ENCODE measurements around the gene MRPL55.

MRPL55 gene

GRCh38 chr1:228118040-228118439 lies 8.9 kb upstream of the MRPL55 start:
- TF ChIP-seq EGR1 (IDR thresholded peaks at IDR 0.05) (no peak), USF1 (IDR thresholded peaks at IDR 0.05) (0 out of 2 replicates have a peak, but pooled peaks have one; percentile 26), TCF12 (IDR thresholded peaks at IDR 0.05; ENCODE audit: low read depth) (no peak)

- TF ChIP-seq REST (IDR thresholded peaks at IDR 0.05; ENCODE audit: low read depth) (no peak), YY1 (IDR thresholded peaks at IDR 0.05; ENCODE audit: low read depth) (no peak), RAD21 (IDR thresholded peaks at IDR 0.05; ENCODE audit: low read depth) (no peak), CEBPB (IDR thresholded peaks at IDR 0.05) (no peak), EGR1 (IDR thresholded peaks at IDR 0.05) (no peak), FOXM1 (IDR thresholded peaks at IDR 0.05; ENCODE audit: borderline replicate concordance, low read depth) (no peak), CREB1 (IDR thresholded peaks at IDR 0.05; ENCODE audit: low read depth) (no peak), ZBTB7A (IDR thresholded peaks at IDR 0.05; ENCODE audit: low read depth) (no peak), TCF12 (IDR thresholded peaks at IDR 0.05; ENCODE audit: low read depth) (no peak), TEAD4 (IDR thresholded peaks at IDR 0.05) (no peak), NFIC (IDR thresholded peaks at IDR 0.05) (no peak), TAF1 (IDR thresholded peaks at IDR 0.05; ENCODE audit: low read depth) (no peak), EP300 (IDR thresholded peaks at IDR 0.05; ENCODE audit: borderline replicate concordance) (no peak)
- TF ChIP-seq, protein P1, sequence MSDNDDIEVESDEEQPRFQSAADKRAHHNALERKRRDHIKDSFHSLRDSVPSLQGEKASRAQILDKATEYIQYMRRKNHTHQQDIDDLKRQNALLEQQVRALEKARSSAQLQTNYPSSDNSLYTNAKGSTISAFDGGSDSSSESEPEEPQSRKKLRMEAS (IDR thresholded peaks at IDR 0.05): no peak
These were observed 8.2 kb upstream of the MRPL55 start for GRCh38 chr1:228117335-228117734.

DNA sequence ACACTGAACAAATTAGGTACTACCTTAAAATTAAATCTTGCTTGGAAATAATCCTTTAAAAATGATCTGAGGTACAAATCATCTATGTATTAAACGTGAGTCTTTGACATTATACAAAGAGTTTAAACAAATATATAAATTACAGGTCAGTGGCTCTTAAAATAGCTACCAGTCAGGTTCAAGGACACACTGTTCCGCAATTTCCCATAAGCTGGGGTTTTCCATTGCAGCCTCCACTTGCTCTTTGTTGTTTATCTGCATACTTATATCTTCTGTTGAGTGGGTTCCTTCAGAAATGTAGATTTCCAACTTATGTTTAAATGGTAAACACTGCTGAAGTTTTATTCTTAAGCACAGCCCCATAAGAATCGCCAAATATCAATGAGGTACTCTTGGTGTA lies 5.7 kb upstream of the MRPL55 start:
- TF ChIP-seq TAF1 (IDR thresholded peaks at IDR 0.05; ENCODE audit: low read depth) (no peak), NFIC (IDR thresholded peaks at IDR 0.05) (no peak), ZBTB7A (IDR thresholded peaks at IDR 0.05; ENCODE audit: low read depth) (no peak), FOXM1 (IDR thresholded peaks at IDR 0.05; ENCODE audit: borderline replicate concordance, low read depth) (no peak), EGR1 (IDR thresholded peaks at IDR 0.05) (no peak), CEBPB (IDR thresholded peaks at IDR 0.05) (no peak), TCF12 (IDR thresholded peaks at IDR 0.05; ENCODE audit: low read depth) (no peak), EP300 (IDR thresholded peaks at IDR 0.05; ENCODE audit: borderline replicate concordance) (no peak), CREB1 (IDR thresholded peaks at IDR 0.05; ENCODE audit: low read depth) (no peak), RAD21 (IDR thresholded peaks at IDR 0.05; ENCODE audit: low read depth) (no peak)
- TF ChIP-seq, protein P1 (IDR thresholded peaks at IDR 0.05): no peak

DNA sequence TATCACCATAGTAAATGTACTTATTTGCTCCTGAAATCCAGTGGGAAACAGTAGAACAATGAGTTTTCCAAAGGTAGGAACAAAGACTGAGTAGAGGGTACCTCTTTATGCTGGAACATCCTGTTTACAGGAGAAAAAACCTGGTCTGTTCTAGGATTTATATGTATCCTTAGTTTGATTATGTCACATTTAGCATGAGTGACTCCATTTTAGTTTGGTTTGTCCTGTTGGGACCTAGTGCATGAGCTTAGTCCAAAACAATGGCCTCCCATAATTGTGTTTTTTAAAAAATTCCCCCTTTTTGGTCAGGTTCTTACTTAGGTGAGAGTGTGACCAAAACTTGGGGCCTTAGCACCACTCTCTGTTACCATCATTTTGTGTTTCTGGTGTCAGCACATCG lies 3.5 kb upstream of the MRPL55 start:
- TF ChIP-seq YY1 (IDR thresholded peaks at IDR 0.05; ENCODE audit: low read depth) (no peak), ZBTB7A (IDR thresholded peaks at IDR 0.05; ENCODE audit: low read depth) (no peak)

DNA sequence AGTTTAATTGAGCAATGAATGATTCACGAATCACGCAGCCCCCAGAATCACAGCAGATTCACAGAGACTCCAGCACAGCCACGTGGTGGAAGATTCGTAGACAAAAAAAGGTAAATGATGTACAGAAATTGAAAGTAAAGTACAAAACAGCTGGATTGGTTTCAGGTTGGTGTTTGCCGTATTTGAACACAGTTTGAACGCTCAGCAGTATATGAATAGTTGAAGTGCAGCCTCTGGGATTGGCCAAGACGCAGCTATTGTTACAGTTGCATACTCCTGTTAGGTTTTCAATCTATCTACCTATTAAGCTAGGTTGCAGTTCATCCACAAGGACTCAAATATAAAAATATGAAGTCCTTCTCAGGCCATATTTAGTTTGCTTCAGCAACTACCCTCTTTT lies 3.1 kb upstream of the MRPL55 start:
- TF ChIP-seq ZBTB7A (IDR thresholded peaks at IDR 0.05; ENCODE audit: low read depth) (no peak), EGR1 (IDR thresholded peaks at IDR 0.05) (no peak), CREB1 (IDR thresholded peaks at IDR 0.05; ENCODE audit: low read depth) (no peak), REST (IDR thresholded peaks at IDR 0.05; ENCODE audit: low read depth) (no peak), FOXM1 (IDR thresholded peaks at IDR 0.05; ENCODE audit: borderline replicate concordance, low read depth) (no peak), TAF1 (IDR thresholded peaks at IDR 0.05; ENCODE audit: low read depth) (no peak)
- TF ChIP-seq, protein P1 (IDR thresholded peaks at IDR 0.05): no peak

DNA sequence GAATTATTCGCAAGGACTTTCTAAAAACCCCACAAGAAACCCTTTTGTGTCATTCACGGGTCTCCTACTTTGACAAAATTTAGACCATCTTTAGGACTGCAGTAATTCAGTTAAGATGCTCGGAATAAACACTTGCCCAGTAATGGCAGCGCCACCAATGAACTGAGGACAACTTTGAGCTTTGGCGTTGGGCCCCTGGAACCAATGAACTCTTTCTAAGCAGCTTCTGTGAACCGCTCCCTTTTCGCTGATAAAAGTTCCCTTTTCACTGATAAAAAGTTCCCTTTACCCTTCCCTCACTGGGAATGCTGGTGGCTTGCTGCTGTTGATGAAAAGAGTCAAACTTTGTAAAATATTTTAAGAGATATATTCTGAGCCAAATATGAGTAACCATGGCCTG lies 1.5 kb upstream of the MRPL55 start:
- no peak for TF ChIP-seq EP300 (IDR thresholded peaks at IDR 0.05; ENCODE audit: borderline replicate concordance)
- TF ChIP-seq EGR1 (IDR thresholded peaks at IDR 0.05): no peak
- TF ChIP-seq ZBTB7A (IDR thresholded peaks at IDR 0.05; ENCODE audit: low read depth): no peak
- TF ChIP-seq, protein P1 (IDR thresholded peaks at IDR 0.05): no peak
- TF ChIP-seq YY1 (IDR thresholded peaks at IDR 0.05; ENCODE audit: low read depth): no peak
- TF ChIP-seq NFIC (IDR thresholded peaks at IDR 0.05): no peak

DNA sequence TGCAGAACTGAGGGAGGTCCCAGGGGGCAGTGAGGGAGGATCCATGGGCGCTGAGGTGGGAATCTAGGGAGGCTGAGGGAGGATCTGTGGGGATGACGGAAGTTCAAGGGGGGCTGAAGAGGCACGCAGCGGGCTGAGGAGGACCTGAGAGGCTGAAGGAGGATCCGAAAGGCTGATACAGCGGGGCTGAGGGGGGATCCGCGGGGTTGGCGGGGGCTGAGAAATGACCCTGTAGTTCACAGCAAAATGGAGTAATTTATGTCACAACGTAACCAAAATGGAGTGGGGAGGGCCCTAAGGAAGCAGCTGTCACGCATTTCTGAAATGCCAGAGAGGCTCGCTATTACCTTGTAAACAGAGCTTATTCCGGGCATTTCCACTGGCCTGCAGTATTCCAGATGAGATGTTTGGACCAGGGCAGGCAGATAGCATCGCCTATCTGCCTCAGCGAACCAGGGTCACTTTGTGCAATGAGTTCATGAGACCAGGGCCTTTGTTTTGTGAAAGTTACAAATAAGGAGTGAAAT lies 926 bp upstream of the MRPL55 start:
- no peak for TF ChIP-seq NFIC (IDR thresholded peaks at IDR 0.05)
- TF ChIP-seq EGR1 (IDR thresholded peaks at IDR 0.05): no peak
- TF ChIP-seq TCF12 (IDR thresholded peaks at IDR 0.05; ENCODE audit: low read depth): no peak
- no peak for TF ChIP-seq RAD21 (IDR thresholded peaks at IDR 0.05; ENCODE audit: low read depth)
- TF ChIP-seq TAF1 (IDR thresholded peaks at IDR 0.05; ENCODE audit: low read depth): no peak
- no peak for TF ChIP-seq CREB1 (IDR thresholded peaks at IDR 0.05; ENCODE audit: low read depth)
- no peak for TF ChIP-seq CEBPB (IDR thresholded peaks at IDR 0.05)
- no peak for TF ChIP-seq USF1 (IDR thresholded peaks at IDR 0.05)
